ENCODE measurements around the gene IGSF6. TPM values are rescaled to one million over a fixed set of nuclear protein-coding genes. Genes with fewer than 3 reads are reported as not detected.
"Not testable (repeated sequence)": the region's sequence is repeated elsewhere in the genome, so short reads cannot be mapped to it uniquely, and the experiment has no call there.

Gene IGSF6
- polyA plus RNA-seq, 4 donors: 1.8 to 5.8 (median 2.7) TPM

- no peak for DNase-seq (ENCODE audit: low read depth in 4 of 4, low spot score in 3 of 4)
Measured at GRCh38 chr16:21654466-21654865, 2.1 kb upstream of the IGSF6 start.

- no peak for DNase-seq (ENCODE audit: low read depth in 4 of 4, low spot score in 3 of 4)
Measured at GRCh38 chr16:21653571-21653970, 1.2 kb upstream of the IGSF6 start.

GRCh38 chr16:21651515-21651914, 893 bp downstream of the IGSF6 start:
- DNase-seq (ENCODE audit: low read depth in 4 of 4, low spot score in 3 of 4): no peak

GRCh38 chr16:21650521-21650920, 1.9 kb downstream of the IGSF6 start:
- DNase-seq (ENCODE audit: low read depth in 4 of 4, low spot score in 3 of 4): no peak

GRCh38 chr16:21649826-21650406, 2.5 kb downstream of the IGSF6 start:
- not testable (repeated sequence) for DNase-seq (ENCODE audit: low read depth in 4 of 4, low spot score in 3 of 4)

- no peak for DNase-seq (ENCODE audit: low read depth in 4 of 4, low spot score in 3 of 4)
Measured at GRCh38 chr16:21647562-21648164, 4.7 kb downstream of the IGSF6 start.

- DNase-seq (ENCODE audit: low read depth in 4 of 4, low spot score in 3 of 4): no peak
Measured at GRCh38 chr16:21646721-21647561, 5.5 kb downstream of the IGSF6 start.

- no peak for DNase-seq (ENCODE audit: low read depth in 4 of 4, low spot score in 3 of 4)
Measured at GRCh38 chr16:21646091-21646490, 6.3 kb downstream of the IGSF6 start.

- no peak for DNase-seq (ENCODE audit: low read depth in 4 of 4, low spot score in 3 of 4)
Measured at GRCh38 chr16:21645261-21645721, 7.1 kb downstream of the IGSF6 start.

- no peak for DNase-seq (ENCODE audit: low read depth in 4 of 4, low spot score in 3 of 4)
Measured at GRCh38 chr16:21644674-21645073, 7.7 kb downstream of the IGSF6 start.

GRCh38 chr16:21643785-21644184, 8.6 kb downstream of the IGSF6 start:
- DNase-seq (ENCODE audit: low read depth in 4 of 4, low spot score in 3 of 4): no peak

- DNase-seq (ENCODE audit: low read depth in 4 of 4, low spot score in 3 of 4): no peak
Measured at GRCh38 chr16:21642861-21643260, 9.5 kb downstream of the IGSF6 start.

GRCh38 chr16:21641916-21642315, 10.5 kb downstream of the IGSF6 start:
- DNase-seq (ENCODE audit: low read depth in 4 of 4, low spot score in 3 of 4): no peak

GRCh38 chr16:21639493-21639892, 12.9 kb downstream of the IGSF6 start:
- DNase-seq (ENCODE audit: low read depth in 4 of 4, low spot score in 3 of 4): no peak

GRCh38 chr16:21638573-21638975, 13.8 kb downstream of the IGSF6 start:
- DNase-seq (ENCODE audit: low read depth in 4 of 4, low spot score in 3 of 4): no peak

GRCh38 chr16:21637032-21637968, 15.1 kb downstream of the IGSF6 start:
- DNase-seq (ENCODE audit: low read depth in 4 of 4, low spot score in 3 of 4): no peak

- DNase-seq (ENCODE audit: low read depth in 4 of 4, low spot score in 3 of 4): not testable (repeated sequence)
Measured at GRCh38 chr16:21635694-21636093, 16.7 kb downstream of the IGSF6 start.

GRCh38 chr16:21634216-21634615, 18.2 kb downstream of the IGSF6 start:
- DNase-seq (ENCODE audit: low read depth in 4 of 4, low spot score in 3 of 4): no peak

- DNase-seq (ENCODE audit: low read depth in 4 of 4, low spot score in 3 of 4): not testable (repeated sequence)
Measured at GRCh38 chr16:21631951-21632575, 20.3 kb downstream of the IGSF6 start.

GRCh38 chr16:21631376-21631775, 21.0 kb downstream of the IGSF6 start:
- not testable (repeated sequence) for DNase-seq (ENCODE audit: low read depth in 4 of 4, low spot score in 3 of 4)

Data from right renal pelvis (tissue), 4 donors.